ENCODE results near the gene PARP2.

The PARP2 gene

GRCh38 chr14:20345366-20345765 is 1.9 kb downstream of the PARP2 start:
- H3K9ac ChIP-seq (ENCODE audit: low read depth, low read length, poor library complexity, severe bottlenecking): no peak overlapping the region
- TF ChIP-seq EZH2phosphoT487 (IDR thresholded peaks at IDR 0.05; ENCODE audit: borderline replicate concordance) (no peak), CTCF (conservative IDR thresholded peaks at IDR 0.05; ENCODE audit: low read length) (no peak)
- no peaks in the 10 kb centered on the region for H3K9me2 ChIP-seq (replicated peaks; ENCODE audit: low read depth, low read length)
- H3K9me3 ChIP-seq (ENCODE audit: insufficient read depth, low read depth, low read length): no peaks in the 10 kb centered on the region
- H4K20me1 ChIP-seq (ENCODE audit: insufficient read depth, low read length, poor library complexity, severe bottlenecking): no peaks in the 10 kb centered on the region
- no peaks in the 10 kb centered on the region for H3K27me3 ChIP-seq (ENCODE audit: insufficient read depth, low read length, poor library complexity, severe bottlenecking)
- H3F3A ChIP-seq (ENCODE audit: low read depth): peaks cover 9% of the 10 kb centered on the region
- peaks cover 24% of the 10 kb centered on the region; the same call in 1 of the 2 replicates for H3K36me3 ChIP-seq (ENCODE audit: insufficient read depth, low read length)
- peaks cover 26% of the 10 kb centered on the region for H3K4me1 ChIP-seq (ENCODE audit: insufficient read depth, low read length, poor library complexity, severe bottlenecking)
- H3K4me3 ChIP-seq (ENCODE audit: low read length, poor library complexity, severe bottlenecking): peak overlapping the region; percentile 79
- peak overlapping the region; percentile 80 for H3K4me2 ChIP-seq (ENCODE audit: low read depth, low read length, poor library complexity, severe bottlenecking)
- H3K79me2 ChIP-seq (ENCODE audit: insufficient read depth, low read length): peaks cover 32% of the 10 kb centered on the region
- H2AFZ ChIP-seq (ENCODE audit: low read length): no peak overlapping the region

- no peak overlapping the region for H3K4me2 ChIP-seq (ENCODE audit: low read depth, low read length, poor library complexity, severe bottlenecking)
- no peak overlapping the region for H3K9ac ChIP-seq (ENCODE audit: low read depth, low read length, poor library complexity, severe bottlenecking)
- H3K27me3 ChIP-seq (ENCODE audit: insufficient read depth, low read length, poor library complexity, severe bottlenecking): no peaks in the 10 kb centered on the region
- no peaks in the 10 kb centered on the region for H4K20me1 ChIP-seq (ENCODE audit: insufficient read depth, low read length, poor library complexity, severe bottlenecking)
- peaks cover 21% of the 10 kb centered on the region for H3K4me1 ChIP-seq (ENCODE audit: insufficient read depth, low read length, poor library complexity, severe bottlenecking)
- H3K79me2 ChIP-seq (ENCODE audit: insufficient read depth, low read length): peaks cover 32% of the 10 kb centered on the region
- H3K4me3 ChIP-seq (ENCODE audit: low read length, poor library complexity, severe bottlenecking): no peak overlapping the region
- H3F3A ChIP-seq (ENCODE audit: low read depth): peaks cover 9% of the 10 kb centered on the region
- no peaks in the 10 kb centered on the region for H3K9me3 ChIP-seq (ENCODE audit: insufficient read depth, low read depth, low read length)
- no peak overlapping the region for H2AFZ ChIP-seq (ENCODE audit: low read length)
- TF ChIP-seq EZH2phosphoT487 (IDR thresholded peaks at IDR 0.05; ENCODE audit: borderline replicate concordance) (no peak), CTCF (conservative IDR thresholded peaks at IDR 0.05; ENCODE audit: low read length) (no peak)
- H3K9me2 ChIP-seq (replicated peaks; ENCODE audit: low read depth, low read length): no peaks in the 10 kb centered on the region
- peaks cover 29% of the 10 kb centered on the region; the same call in 1 of the 2 replicates for H3K36me3 ChIP-seq (ENCODE audit: insufficient read depth, low read length)
Measured at GRCh38 chr14:20346713-20347112, 3.3 kb downstream of the PARP2 start.

GRCh38 chr14:20347747-20348146 is 4.3 kb downstream of the PARP2 start:
- Histone ChIP-seq H3K79me2 (ENCODE audit: insufficient read depth, low read length) (peaks cover 32% of the 10 kb centered on the region), H3K4me2 (ENCODE audit: low read depth, low read length, poor library complexity, severe bottlenecking) (no peak overlapping the region), H3K27me3 (ENCODE audit: insufficient read depth, low read length, poor library complexity, severe bottlenecking) (no peaks in the 10 kb centered on the region), H3K36me3 (ENCODE audit: insufficient read depth, low read length) (peaks cover 39% of the 10 kb centered on the region), H4K20me1 (ENCODE audit: insufficient read depth, low read length, poor library complexity, severe bottlenecking) (no peaks in the 10 kb centered on the region), H3K9me2 (replicated peaks; ENCODE audit: low read depth, low read length) (no peaks in the 10 kb centered on the region), H3K9me3 (ENCODE audit: insufficient read depth, low read depth, low read length) (no peaks in the 10 kb centered on the region), H3F3A (ENCODE audit: low read depth) (peaks cover 4% of the 10 kb centered on the region), H2AFZ (ENCODE audit: low read length) (no peak overlapping the region), H3K4me3 (ENCODE audit: low read length, poor library complexity, severe bottlenecking) (no peak overlapping the region), H3K9ac (ENCODE audit: low read depth, low read length, poor library complexity, severe bottlenecking) (no peak overlapping the region), H3K4me1 (ENCODE audit: insufficient read depth, low read length, poor library complexity, severe bottlenecking) (peaks cover 18% of the 10 kb centered on the region)
- TF ChIP-seq CTCF (conservative IDR thresholded peaks at IDR 0.05; ENCODE audit: low read length): no peak
- TF ChIP-seq EZH2phosphoT487 (IDR thresholded peaks at IDR 0.05; ENCODE audit: borderline replicate concordance): no peak
